NCI-H2196 (cell line): Measurements from ENCODE around the gene SF3B6.

Experiments used
- DNase-seq: peaks from one replicate; lab custom pipeline; 2025; ENCODE audit not compliant: unreplicated experiment; lab: John Stamatoyannopoulos, UW

Gene SF3B6

GRCh38 chr2:24021122-24021998 lies 54.8 kb downstream of the SF3B6 start:
- DNase-seq = no peak

DNA sequence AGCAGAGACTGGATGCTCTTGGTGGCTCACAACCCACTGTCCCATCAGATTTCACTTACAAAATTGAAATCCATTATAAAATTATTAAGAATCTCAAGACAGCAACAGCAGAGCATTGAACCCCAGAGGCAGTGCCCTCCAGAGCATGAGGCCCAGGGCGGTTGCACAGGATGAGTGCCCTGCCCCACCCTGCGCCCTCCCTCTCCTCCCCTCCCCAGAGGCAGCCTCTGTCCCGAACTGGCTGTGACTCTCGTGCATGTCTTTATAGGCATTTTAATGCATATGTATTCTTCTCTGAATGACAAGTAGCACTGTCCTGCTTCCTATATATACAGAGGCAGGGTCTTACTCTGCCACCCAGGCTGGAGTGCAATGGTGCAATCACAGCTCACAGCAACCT lies 55.9 kb downstream of the SF3B6 start:
- DNase-seq = no peak

DNA sequence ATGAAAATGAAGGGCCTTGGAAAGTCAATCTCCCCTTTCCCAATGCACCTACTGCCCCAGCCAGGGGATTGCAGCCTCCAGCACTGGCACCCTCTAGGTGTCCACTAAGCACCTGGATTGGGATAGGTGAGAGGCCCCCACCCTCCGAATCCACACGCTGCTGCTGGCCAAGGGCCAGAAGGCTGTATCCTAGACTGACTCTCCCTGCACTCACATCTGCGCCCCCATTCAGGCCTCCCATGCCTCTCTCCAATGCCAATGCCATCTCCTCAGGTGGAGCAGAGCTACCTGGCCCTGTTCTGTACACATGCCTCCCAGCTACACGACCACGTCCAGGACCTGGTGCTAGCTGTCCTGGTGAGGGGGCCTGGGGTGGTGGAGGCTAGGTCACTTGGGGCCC lies 56.4 kb downstream of the SF3B6 start:
- DNase-seq = no peak

- no peak for DNase-seq
These were observed 57.9 kb downstream of the SF3B6 start for GRCh38 chr2:24018241-24018640.

- no peak for DNase-seq
These were observed 58.4 kb downstream of the SF3B6 start for GRCh38 chr2:24017711-24018110.
